HG03139 (cell line): ENCODE results near the gene MYO5A.

Experiments used
- ATAC-seq: cut with Tn5 transposase; IDR thresholded peaks from one replicate; pipeline ENCODE4 v1.9.1; 2021; ENCODE audit not compliant: unreplicated experiment

MYO5A gene

DNA sequence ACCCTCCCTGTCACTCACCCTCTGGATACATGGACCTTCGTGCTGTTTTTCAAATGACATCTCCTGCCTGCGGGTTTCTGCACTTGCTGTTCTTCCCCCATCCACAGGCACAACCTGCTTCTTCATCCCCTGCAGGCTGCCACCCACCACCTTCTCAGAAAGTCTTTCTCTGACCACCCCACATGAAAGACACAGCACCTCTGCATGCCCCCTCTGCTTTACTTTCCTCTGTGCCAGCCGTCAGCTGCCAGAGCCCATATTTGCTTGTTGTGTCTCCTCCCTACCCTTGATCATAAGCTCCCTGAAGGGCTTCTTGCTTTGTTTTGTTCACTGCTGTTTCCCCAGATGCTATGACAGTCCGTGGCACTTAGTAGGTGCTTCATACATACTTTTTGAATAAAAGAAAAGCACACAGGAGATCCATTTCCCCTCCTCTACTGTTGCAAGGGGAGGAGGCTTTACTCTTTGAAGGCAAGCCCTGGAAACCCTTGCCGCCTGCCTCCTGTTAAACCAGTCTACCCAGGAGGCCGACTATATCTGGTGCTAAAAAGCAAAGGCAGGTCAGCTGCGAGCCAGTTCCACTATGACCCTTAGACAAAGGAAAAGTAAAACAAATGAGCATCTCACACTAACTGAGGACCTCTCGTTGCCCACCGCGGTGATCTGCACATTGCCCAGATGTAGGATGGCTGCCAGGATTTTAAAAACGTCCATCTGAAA, 265.0 kb downstream of the MYO5A start:
- ATAC-seq, result no peak

DNA sequence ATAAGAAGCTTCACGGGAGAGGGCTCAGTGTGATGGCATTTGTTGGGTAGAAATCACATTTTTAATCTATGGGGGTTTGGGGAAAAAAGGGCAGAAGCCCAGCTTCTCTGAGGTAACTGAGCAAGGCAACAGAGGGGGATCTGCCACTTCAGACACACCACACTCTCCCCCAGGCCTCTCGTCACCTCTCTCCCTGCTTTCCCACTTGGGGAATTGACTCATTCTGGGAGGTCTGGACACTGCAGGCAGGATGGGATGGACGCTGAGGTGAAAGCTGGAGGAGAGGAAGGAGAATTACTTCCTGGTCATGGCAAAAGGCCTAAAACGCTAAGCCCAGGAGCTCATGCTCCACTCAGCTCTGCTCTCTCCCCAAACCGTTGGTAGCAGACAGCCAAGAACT, 266.3 kb downstream of the MYO5A start:
- ATAC-seq, result no peak

GRCh38 chr15:52261498-52262242, 267.0 kb downstream of the MYO5A start:
- ATAC-seq, result peak; percentile 96

- ATAC-seq, result no peak
These were observed 267.7 kb downstream of the MYO5A start for GRCh38 chr15:52261026-52261425.

DNA sequence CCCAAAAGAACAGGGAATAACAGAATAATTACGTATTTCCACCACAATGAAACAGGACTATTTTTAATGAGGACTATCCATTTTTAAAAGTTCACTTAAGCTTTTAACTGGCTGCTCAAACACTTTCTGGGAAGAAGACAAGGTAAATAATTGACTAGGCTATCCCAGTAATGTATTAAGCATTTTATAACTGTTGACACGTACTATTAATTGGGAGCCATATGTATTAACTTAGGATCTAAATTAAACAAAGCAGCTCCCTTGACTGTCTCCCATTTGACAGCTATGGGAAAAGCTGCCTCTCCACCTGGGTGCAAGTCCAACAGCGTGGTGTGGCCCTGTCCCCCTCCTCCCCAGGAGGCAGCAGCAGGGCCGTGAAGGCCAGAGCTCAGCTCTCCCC, 269.2 kb downstream of the MYO5A start:
- ATAC-seq, result no peak

DNA sequence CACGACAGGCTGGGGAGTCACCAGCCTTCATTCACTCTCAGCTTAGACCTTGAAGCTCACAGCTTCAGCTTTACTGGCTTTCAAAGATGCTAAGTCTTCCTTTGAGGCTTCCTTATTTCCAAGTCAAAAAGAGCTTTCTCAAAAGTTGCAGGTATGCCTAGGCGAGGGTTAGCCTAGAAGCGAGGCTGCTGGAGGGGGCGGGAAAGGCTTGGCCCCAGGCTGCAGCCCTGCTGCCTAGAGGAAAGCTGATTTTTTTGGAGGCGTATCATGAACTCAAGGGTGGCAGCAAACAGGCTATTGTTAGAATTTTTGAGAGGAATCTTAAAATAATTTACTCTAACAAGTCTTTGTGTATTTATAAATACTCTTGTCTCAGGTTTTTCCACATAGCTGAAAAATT, 270.2 kb downstream of the MYO5A start:
- ATAC-seq, result no peak

GRCh38 chr15:52257734-52258062, 271.0 kb downstream of the MYO5A start:
- no peak for ATAC-seq
